Lower leg skin (tissue), 3 donors: ENCODE data around the gene COL4A6.

Experiments used
- POLR2A ChIP-seq, 2 donors: fragments of 450-650 bp; IDR thresholded peaks; one replicate each; pipeline ENCODE4 v1.6.1; 2016 to 2017; ENCODE audit warnings: antibody characterized with exemption in 2 of 2, mild to moderate bottlenecking in 1 of 2, moderate library complexity in 1 of 2
- TF ChIP-seq, protein P1 (sequence below), 3 donors: fragments of 450-650 bp; IDR thresholded peaks; one replicate each; pipeline ENCODE4 v1.5.1; 2016; ENCODE audit warnings: antibody characterized with exemption in 3 of 3, mild to moderate bottlenecking in 3 of 3, moderate library complexity in 2 of 3

DNA sequence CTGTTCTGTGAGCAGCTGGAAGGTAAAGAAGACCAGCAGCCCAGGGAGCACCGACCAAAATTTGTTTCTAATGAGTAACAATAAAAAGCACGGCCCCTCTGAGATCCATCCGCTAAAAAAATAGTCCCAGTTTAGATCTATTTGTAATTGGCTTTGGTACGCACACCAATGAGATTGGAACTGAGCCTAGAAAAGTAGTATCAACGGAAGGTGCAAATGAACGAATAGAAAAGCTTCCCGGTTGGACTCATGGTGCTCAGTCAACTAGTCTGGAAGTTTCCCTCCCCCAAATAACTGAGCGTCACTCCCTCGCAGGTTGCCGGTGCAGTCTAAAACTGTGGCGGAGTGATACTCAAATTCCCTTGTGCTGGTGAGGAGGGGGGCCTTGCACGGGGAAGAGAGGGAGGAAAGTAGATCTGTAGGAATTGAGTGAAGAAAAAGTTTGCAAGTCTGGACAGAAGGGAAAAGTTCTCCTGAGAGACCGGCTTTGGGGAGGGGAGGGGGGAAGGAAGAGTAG is 1.3 kb upstream of the COL4A6 start, which contains the start of gene COL4A5:
- TF ChIP-seq POLR2A (IDR thresholded peaks at IDR 0.05): no peak
- TF ChIP-seq, protein P1, sequence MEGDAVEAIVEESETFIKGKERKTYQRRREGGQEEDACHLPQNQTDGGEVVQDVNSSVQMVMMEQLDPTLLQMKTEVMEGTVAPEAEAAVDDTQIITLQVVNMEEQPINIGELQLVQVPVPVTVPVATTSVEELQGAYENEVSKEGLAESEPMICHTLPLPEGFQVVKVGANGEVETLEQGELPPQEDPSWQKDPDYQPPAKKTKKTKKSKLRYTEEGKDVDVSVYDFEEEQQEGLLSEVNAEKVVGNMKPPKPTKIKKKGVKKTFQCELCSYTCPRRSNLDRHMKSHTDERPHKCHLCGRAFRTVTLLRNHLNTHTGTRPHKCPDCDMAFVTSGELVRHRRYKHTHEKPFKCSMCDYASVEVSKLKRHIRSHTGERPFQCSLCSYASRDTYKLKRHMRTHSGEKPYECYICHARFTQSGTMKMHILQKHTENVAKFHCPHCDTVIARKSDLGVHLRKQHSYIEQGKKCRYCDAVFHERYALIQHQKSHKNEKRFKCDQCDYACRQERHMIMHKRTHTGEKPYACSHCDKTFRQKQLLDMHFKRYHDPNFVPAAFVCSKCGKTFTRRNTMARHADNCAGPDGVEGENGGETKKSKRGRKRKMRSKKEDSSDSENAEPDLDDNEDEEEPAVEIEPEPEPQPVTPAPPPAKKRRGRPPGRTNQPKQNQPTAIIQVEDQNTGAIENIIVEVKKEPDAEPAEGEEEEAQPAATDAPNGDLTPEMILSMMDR (IDR thresholded peaks at IDR 0.05): no peak
